Activated effector memory CD4-positive, alpha-beta T cell treated with anti-CD3 and anti-CD28 coated beads, Interleukin-2, amount 50 U/mL, for 16 hours (primary cell): ENCODE results near the gene HNRNPLL.
A peak's percentile ranks its signal among the peaks of the same experiment; 100 is the strongest.
"Not testable (repeated sequence)": the region's sequence is repeated elsewhere in the genome, so short reads cannot be mapped to it uniquely, and the experiment has no call there.

Experiments
- DNase-seq: peaks from one replicate; pipeline ENCODE4 v3.0.0-alpha.2; 2020

The HNRNPLL gene

DNA sequence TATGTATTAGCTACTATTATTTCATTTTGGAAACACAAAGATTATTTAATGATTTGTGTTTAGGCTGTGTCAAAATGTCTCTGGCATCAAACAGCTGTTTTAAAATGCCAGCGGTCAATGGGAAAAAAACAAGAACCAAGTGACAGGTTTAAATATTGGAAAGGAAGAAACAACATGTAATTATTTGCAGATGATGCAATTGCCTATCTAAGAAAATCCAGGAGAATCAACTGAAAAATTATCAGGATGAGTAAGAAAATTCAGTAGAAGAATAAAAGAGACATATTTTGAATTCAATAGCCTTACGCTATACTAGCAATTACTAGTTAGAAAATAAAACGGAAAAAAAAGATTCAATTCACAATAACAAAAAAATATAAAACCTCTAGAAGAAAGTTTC, 51.6 kb downstream of the HNRNPLL start:
- DNase-seq: no peak

DNA sequence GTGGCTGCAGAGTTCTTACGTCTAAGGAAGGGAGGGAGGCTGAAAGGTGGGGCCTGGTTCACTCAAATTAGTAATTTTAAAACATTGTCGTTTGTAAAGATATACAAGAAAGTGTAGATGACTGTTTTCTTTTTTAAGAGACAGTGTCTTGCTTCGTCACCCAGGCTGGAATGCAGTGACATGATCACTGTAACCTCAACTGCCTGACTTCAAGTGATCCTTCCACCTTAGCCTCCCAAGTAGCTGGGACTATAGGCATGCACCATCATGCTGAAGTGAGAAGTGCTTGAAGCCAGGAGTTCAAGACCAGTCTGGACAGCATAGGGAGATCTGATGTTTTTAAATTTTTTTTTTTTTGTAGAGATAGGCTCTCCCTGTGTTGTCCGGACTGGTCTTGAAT, 52.9 kb downstream of the HNRNPLL start:
- DNase-seq: no peak

DNA sequence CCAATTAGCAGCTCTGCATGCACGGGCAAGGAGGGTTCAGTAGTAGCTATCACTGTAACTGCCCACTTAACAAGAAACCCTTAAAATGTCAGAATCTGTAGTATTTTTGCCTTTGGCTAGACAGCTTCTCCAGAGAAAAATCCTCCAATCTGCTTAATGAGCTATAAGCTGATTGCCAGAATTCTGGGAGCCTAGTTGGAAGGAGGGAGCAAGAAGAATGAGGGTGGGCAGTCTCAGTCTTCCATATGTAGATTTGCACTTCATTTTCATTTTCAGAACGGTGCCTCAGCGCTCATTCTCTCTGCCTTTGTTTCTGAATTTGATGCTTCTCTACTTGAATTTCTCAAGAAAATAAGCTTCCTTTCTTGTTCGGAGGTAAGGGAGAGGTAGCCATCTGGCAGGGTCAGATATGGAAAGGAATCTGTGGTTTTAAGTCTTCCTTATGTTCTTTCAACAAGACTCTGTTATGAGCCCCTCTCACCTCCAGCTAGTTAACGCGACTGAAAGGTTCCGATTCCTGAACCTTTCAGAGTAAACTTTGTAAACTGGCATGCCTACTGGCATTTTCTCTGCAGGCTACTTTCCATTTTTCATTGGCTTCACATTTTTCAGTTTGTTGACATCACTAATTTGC, 53.5 kb downstream of the HNRNPLL start:
- no peak for DNase-seq

DNA sequence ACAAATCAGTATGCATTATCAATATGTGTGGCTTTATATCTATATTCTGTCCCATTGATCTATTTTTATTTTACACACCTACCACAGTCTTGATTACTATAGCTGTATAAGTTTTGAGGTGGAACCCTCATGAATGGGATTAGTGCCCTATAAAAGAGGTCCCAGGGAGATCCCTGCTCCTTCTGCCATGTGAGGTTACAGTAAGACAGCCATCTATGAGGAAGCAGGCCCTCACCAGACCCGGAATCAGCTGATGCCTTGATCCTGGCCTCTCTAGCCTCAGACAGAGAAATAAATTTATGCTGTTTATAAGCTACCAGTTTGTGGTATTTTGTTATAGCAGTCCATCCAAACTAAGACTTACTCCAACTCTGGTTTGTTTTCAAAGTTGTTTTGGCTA, 54.9 kb downstream of the HNRNPLL start:
- no peak for DNase-seq

DNA sequence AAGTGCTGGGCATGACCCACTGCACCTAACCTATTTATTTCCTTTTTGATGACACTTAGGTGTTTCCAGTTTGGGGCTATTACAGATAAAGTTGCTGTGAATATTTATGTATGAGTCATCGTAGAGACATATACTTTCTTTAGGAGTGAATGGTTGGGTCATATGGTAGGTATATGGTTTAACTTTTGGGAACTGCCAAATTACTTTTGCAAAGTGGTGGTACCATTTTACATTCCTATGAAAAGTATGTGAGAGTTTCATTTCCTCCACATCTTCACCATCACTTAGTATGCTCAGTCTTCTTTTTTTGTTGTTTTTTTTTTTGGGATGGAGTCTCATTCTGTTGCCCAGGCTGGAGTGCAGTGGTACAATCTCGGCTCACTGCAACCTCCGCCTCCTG, 56.1 kb downstream of the HNRNPLL start:
- no peak for DNase-seq

DNA sequence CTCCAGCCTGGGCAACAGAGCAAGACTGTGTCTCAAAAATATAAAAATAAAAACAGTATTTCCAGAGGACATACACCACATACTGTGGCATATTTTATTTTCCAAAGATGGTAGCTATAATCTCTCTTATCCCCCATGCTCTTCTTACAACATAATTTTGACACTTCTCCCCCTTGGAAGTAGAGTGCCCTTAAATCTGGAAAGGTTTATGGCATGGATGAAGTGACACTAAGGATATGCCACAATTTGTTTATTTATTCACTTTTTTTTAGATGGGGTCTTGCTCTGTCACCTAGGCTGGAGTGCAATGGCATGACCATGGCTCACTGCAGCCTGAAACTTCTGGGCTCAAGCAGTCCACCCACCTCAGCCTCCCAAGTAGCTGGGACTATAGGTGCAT, 56.7 kb downstream of the HNRNPLL start:
- DNase-seq: no peak

DNA sequence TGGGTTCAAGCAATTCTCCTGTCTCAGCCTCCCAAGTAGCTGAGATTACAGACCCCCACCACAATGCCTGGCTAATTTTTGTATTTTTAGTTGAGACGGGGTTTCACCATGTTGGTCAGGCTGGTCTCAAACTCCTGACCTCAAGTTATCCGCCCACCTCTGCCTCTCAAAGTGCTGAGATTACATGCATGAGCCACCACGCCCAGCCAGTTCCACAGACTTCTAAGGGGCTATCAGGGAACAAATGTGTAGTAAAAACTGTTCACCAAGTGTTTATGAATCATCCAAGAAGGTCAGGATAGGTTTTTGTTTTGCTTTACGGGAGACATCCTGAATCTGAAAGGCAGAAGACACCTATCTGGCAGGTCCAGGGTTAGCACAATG, 60.5 kb downstream of the HNRNPLL start:
- DNase-seq: not testable (repeated sequence)

DNA sequence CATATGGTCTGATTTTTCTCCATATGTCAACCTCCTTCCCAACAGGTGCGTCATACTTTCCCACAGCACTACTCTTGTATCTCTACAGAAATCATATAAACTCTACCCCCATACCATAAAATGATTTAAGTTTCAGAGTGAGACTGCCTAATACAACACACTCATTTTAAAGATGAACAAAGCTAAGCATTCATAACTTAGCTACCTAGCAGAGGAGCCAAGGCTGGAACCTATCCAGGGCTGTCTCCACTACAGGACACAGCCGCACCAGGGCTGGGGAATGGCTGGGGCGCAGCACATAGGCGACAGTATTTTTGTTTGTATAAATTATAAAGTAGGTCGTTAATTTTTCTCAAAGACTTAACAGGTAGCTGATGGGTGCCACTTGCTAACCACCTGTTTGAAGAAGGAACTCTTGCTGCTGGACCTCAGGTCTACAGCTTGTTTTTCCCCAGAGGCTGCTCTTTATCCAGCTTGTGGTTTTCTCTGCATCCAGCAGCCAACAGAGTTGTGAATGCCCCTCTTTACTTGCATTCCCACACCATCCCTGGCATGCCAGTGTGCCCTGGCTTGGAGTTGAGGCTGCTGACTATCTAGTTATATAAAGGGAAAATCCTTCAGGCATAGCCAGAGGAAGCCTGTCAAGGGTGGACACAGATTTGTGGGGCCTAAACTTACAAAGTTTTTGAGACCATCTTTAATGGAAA, 62.0 kb downstream of the HNRNPLL start:
- DNase-seq: no peak

DNA sequence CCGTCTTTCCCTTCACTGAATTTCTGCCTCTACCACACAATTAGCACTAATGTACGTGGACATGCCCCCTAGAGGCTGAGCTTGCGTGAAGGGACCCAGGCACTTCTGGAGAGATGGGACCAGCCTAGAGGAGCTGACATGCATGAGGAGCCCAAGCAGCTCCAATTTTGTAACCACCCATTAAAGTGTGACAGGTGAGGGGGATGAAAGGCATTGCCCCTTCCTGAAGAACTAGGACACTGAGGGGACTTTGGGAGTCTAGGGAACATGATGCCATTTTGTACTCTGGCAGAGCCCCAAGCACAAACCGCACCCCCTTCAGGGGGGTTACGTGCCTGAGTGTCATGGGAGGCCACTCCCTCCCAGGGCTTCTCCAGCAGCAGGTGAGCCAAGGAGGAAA, 63.6 kb downstream of the HNRNPLL start:
- DNase-seq: no peak

DNA sequence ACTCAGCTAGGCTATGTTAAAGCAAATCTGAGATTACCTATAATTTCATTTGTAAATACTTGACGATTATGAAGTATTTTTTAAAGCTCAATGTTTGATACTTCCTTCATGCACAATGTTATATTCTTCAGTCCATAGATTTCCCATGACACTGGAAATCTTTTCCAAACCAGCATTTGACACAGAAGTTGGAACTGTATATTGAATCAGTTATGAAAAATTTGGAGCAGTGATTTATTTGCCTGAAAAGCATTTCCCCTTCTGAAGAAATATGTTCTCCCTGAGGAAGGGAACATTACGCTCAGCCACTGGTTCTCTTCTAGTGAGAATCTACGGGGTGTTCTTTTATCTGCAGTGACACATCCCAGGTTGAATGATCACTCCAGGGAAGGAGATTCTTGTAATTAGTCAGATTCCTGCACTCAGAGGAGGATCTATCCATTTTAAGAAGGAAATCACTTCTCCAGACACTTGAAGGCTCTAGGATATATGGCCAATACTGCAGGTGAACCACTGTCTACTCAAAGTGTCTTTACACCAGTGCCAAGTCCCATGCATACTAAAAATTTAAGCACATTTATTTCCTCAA, 64.7 kb downstream of the HNRNPLL start:
- no peak for DNase-seq

DNA sequence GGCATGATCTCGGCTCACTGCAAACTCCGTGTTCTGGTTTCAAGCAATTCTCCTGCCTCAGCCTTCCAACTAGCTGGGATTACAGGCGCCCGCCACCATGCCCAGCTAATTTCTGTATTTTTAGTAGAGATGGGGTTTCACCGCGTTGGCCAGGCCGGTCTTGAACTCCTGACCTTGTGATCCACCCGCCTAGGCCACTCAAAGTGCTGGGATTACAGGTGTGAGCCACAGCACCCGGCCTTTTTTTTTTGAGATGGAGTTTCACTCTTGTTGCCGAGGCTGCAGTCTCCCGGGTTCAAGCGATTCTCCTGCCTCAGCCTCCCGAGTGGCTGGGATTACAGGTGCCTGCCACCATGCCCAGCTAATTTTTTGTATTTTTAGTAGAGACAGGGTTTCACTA, 65.4 kb downstream of the HNRNPLL start:
- not testable (repeated sequence) for DNase-seq

DNA sequence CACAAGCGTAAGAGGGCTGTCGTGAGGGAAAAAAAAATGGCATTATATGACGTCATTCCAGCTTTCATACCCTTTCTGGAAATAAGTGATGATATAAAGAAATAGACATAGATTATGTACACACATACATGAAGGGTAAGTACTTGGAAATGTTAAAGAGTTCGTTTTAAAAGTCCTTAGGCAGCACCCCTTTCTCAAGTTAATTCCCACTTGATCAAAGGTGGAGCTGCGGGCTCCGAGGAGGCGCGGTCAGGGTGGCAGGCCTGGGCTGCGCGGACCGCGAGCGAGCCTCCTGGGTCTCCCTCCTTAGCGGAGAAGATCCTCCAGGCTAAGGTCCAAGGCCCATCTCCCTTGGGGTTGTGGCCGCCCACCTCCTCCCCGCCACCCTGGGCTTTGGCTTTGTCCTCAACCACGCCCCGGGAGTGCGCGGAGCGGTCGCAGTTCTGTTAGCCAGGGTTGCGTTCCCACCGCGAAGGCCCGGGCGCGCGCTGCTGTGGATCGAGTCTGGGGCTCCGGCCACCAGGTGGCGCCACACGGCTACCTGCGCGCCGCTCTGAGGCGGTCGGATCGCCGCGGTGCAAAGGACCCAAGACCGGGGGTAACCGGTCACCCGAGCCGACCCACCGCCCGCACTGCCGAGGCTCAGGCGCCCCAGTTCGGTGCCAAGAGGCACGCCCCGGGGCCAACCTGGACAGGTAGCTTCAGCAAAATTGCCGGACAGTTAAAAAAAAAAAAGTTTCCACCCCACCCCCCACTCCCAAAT, 66.8 kb downstream of the HNRNPLL start:
- peak; percentile 93 for DNase-seq

DNA sequence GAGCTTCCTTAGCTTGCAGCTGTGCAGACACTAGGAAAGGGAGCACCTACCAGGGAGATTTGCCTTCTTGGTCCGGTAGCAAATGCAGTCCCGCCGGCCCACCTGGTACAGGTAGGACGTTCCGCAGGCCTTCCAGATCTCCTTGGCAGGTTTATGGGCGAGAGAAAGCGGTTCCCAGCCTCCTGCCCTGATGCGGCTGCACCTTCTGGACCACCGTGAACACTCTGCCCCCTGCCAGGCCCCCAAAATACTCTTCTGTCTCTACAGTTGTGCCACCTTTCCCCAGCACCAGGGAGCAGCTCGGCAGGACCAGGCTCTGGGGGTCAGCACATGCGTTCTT, 67.4 kb downstream of the HNRNPLL start:
- no peak for DNase-seq

DNA sequence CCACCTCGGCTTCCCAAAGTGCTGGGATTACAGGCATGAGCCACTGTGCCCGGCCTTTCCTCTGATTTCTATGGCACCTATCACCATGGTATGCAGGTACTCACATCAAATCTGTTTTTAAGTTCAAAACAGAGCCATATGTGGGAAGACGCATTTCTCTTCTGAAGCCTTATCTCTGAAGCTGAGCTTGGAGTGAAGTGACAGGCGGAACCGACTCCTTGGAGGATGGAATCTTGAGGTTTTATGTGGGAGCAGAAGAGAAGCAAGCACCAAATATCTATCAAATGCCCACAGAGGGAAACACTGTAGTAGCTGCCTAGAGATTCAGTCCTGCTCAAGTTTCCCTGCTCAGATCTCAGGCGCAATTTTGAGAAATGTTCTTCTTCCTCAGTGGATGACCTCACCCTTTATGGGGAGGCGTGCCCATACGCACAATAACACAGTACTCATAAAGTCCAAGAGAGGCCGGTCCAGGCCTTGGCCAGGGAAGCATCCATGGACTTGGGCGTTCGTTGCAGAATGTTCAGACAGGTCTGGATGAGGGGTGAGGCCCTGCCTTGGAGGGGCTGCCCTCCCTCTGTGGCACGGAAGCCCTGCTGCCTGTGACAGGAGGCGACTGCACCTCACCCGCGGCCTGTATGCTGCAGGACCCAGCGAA, 67.9 kb downstream of the HNRNPLL start:
- no peak for DNase-seq

DNA sequence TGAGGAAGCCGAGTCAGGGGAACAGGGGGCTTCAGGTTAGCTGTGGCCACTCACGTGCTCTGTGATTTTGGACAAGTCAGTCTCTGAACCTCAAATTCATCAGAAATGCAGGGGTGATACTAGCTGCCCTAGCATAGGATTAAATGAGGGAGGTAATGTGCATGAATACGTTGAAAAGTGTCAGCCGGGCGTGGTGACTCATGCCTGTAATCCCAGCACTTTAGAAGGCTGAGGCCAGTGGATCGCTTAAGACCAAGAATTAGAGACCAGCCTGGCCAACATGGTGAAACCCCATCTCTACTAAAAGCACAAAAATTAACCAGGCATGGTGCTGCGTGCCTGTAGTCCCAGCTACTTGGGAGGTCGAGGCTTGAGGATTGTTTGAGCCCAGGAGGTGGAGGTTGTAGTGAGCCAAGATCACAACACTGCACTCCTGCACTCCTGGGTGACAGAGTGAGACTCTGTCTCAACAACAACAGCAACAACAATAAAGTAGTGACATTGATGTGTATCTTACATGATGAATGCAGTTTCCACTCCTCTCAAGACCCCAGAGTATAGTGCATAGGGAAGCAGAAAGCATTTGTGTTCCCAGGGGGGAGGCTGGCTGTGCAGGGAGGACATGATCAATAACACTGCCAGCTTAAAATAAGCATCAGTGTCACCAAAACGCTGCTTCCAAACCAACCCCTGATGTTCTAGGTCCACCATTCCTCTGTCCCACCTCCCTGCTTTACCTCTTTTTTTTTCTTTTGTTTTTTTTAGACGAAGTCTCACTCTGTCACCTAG, 68.8 kb downstream of the HNRNPLL start:
- no peak for DNase-seq

DNA sequence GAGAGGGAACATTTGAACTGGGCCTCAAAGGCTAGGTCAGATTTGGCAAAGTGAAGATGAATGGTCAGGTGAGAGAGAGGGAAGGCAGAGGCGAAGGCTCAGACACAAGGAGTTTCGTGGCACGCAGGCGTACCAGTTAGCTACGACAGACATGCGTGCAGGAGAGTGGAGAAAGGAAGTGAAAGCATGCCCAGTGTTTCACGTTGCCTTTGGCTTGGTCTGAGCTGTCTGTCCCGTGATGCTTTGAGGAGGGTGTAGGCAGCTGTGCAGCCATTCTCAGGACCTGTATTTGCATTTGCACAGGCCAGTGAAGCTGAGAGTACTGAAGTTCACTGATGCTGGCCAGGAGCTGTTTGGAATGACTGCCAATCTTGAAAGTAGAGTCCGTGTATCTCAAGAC, 69.5 kb downstream of the HNRNPLL start:
- DNase-seq: no peak

DNA sequence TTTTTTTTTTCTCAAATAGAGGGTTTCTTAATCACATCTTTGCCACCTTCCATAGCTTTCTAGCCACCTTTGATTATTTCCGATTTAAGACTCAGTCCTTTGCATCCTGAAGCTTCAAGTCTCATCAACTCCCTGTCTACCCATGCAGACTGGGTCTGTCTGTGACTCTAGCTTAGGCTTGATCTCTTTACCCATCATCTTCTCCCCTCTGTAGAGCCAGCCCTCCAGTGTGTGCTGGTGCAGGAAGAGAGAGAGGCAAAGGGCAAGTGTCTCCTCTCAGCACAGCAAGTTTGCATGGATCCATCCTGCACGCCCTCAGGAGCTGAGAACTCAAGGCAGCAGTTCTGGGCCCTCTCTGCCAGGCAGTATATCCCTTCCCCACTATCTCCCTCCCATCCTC, 70.4 kb downstream of the HNRNPLL start:
- no peak for DNase-seq

DNA sequence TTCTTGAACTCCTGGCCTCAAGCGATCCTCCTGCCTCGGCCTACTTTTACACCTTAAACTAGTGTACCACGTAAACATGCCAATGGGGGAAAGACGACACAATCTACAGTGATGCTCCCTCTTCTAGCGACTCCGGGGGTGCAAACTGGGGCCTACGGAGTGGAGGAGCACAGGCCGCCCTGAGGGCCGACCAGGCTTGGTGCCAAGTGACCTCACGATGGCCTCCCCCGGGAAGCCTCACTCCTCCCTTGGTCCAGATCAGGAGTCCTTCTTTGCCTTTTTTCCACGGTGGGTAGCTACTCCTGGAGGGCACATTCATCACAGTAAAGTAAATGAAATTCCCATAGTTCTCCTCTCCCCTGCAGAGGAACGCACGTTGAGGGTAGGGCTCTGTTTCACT, 73.5 kb downstream of the HNRNPLL start:
- DNase-seq: no peak

DNA sequence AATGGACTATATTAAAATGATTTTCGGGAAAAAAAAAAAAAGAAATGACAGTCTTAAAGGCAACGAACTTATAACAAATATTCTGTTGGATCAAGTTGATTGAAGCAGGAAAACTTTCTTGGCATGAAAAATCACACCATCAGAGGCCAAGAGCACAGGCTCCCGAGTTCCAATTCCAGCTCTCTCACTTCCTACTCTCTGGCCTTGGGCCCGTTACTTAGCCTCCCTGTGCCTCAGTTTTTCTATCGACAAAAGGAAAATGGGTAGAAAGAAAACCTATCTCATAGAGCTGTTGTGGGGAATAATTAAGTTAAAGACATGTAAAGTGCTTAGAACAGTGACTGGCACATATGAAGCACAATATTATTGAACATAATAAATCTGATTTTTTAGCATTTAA, 74.2 kb downstream of the HNRNPLL start:
- no peak for DNase-seq

DNA sequence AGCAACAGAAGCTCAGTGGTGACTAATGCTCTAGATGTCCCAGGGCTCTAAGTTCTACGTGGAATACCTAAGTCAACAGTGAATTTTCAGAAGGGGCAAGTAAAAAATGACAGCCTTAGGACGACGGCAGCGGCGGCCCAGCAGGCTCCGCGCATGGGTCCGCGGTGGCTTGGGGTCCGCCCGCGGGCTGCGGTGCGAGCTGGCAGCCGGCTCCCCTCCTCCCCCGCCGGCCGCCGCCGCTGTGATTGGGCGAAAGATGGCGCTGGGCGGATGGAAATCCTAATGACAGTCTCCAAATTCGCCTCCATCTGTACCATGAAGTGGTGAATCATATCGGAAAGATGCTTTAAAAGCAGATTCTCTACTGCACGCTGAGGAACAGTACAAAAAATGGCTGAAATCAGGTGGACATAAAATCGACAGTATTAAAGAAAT, 74.7 kb downstream of the HNRNPLL start:
- DNase-seq: peak; percentile 82

DNA sequence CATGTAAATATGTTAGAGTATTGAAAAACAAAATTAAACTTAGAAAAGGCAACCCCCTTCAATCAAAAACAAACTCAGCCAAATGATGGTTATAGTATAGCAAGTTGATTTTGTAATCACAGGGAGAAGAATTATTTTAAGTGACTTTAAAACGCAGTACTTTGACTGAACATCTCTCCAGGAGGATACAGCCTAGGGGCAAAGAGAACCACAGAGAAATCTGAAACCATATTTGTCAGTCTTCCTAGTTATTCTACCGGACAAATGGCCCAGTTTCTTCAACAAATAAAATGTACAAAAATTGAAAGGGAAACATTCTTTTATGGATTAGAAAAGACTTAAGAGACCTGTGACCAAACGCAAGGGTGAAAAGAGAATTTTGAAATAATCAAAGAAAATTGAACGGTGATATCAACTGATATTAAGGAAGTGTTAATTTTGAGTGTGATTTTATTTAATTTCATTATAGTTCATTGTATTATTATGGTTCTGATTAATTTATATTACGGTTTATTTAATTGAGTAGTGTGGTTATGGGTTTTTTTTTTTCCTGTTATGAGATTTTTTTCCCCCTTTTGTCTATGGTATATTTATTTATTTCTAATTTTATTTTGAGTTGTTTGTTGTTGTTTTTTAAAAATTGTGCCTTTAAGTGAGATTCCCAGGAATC, 75.3 kb downstream of the HNRNPLL start:
- DNase-seq: no peak

DNA sequence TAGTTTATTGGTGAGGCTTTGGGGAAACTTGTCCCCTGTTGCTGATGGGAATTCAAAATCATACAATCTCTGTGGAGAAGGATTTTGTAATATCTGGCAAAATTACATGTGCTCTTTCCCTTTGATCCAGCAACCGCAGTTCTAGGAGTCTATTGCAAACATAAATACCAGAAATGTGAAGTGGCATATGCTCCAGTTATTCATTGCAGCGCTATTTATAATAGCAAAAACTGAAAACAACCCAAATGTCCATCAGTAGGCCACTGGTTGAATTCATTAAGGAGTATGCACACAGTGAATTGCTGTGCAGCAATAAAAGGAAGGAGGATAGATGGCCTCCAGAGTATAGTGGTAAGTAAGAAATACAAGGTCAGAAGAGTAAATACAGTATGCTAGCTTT, 76.5 kb downstream of the HNRNPLL start:
- no peak for DNase-seq
